ENCODE data around the gene TEX47.

The TEX47 gene

DNA sequence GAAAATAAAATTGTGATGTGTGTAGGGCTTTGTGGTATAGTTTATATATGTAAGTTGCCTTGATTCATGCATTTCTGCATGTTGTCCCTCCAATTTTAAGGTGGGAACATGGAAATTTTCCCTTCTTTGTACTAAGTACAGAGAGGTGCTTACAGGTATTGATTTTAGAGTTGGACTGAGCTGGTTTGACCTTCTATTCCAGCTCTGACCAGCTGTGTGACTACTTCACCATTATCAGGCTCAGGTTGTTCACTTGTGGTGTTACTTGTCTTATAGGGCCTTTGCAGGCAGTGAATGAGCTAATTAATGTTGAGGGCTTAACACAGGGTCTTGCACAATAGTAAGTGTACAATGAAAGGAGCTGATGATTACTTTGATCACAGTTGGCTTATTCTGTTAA lies 19.7 kb downstream of the TEX47 start:
- Histone ChIP-seq H3K18ac (ENCODE audit: low read length) (no peak overlapping the region), H3K23ac (ENCODE audit: low read length) (no peak overlapping the region), H3K27me3 (ENCODE audit: insufficient read depth, low read length, poor library complexity) (no peaks in the 10 kb centered on the region), H3K4me2 (ENCODE audit: low read length) (no peak overlapping the region), H2BK5ac (ENCODE audit: low read length) (no peak overlapping the region), H3K9ac (ENCODE audit: low read length) (no peak overlapping the region), H3K79me2 (ENCODE audit: control insufficient read depth, insufficient read depth, low read length) (no peaks in the 10 kb centered on the region), H2BK15ac (replicated peaks; ENCODE audit: low read depth) (no peak overlapping the region), H3K56ac (ENCODE audit: low read length) (no peak overlapping the region), H4K8ac (ENCODE audit: low read depth, low read length) (no peak overlapping the region), H3K27ac (ENCODE audit: low read depth, low read length) (no peak overlapping the region), H4K5ac (ENCODE audit: low read length) (no peak overlapping the region), H3K4ac (ENCODE audit: low read depth, low read length) (no peak overlapping the region), H3K79me1 (ENCODE audit: low read length) (no peaks in the 10 kb centered on the region), H2BK120ac (ENCODE audit: low read depth, low read length) (no peak overlapping the region), H3K4me3 (ENCODE audit: low read length) (no peak overlapping the region), H3K36me3 (ENCODE audit: control insufficient read depth, insufficient read depth, low read length) (no peaks in the 10 kb centered on the region), H3K4me1 (ENCODE audit: control insufficient read depth, low read depth, low read length) (no peaks in the 10 kb centered on the region), H2AK5ac (ENCODE audit: low read length) (no peak overlapping the region)
- DNase-seq: no peak

DNA sequence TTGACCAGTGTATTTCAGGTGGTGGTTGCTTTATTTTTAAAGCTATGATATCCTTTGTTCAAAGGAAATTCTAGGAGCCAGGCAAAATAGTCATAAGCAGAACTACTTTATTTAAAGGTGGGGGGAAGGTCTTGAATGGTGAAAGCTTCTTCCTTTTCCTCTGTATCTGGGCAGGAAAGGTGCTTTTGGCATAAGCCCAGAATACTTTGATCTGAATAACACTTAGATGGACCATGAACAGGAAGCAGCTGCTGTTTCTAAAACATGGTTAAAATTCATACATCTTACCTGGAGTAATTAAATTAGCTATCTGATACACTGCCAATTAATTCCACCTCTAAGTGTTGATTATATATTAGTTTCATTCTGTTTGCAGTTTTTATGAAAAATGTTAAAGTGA lies 22.8 kb downstream of the TEX47 start:
- Histone ChIP-seq H3K4ac (ENCODE audit: low read depth, low read length) (no peak overlapping the region), H3K9ac (ENCODE audit: low read length) (no peak overlapping the region), H4K5ac (ENCODE audit: low read length) (no peak overlapping the region), H3K4me3 (ENCODE audit: low read length) (no peak overlapping the region), H4K8ac (ENCODE audit: low read depth, low read length) (no peak overlapping the region), H3K79me1 (ENCODE audit: low read length) (no peaks in the 10 kb centered on the region), H3K4me1 (ENCODE audit: control insufficient read depth, low read depth, low read length) (no peaks in the 10 kb centered on the region), H2BK15ac (replicated peaks; ENCODE audit: low read depth) (no peak overlapping the region), H3K23ac (ENCODE audit: low read length) (no peak overlapping the region), H3K36me3 (ENCODE audit: control insufficient read depth, insufficient read depth, low read length) (no peaks in the 10 kb centered on the region), H3K27ac (ENCODE audit: low read depth, low read length) (no peak overlapping the region), H2AK5ac (ENCODE audit: low read length) (no peak overlapping the region), H3K56ac (ENCODE audit: low read length) (no peak overlapping the region), H3K79me2 (ENCODE audit: control insufficient read depth, insufficient read depth, low read length) (no peaks in the 10 kb centered on the region), H3K4me2 (ENCODE audit: low read length) (no peak overlapping the region), H2BK120ac (ENCODE audit: low read depth, low read length) (no peak overlapping the region), H3K27me3 (ENCODE audit: insufficient read depth, low read length, poor library complexity) (no peaks in the 10 kb centered on the region), H2BK5ac (ENCODE audit: low read length) (no peak overlapping the region), H3K18ac (ENCODE audit: low read length) (no peak overlapping the region)
- DNase-seq: no peak

DNA sequence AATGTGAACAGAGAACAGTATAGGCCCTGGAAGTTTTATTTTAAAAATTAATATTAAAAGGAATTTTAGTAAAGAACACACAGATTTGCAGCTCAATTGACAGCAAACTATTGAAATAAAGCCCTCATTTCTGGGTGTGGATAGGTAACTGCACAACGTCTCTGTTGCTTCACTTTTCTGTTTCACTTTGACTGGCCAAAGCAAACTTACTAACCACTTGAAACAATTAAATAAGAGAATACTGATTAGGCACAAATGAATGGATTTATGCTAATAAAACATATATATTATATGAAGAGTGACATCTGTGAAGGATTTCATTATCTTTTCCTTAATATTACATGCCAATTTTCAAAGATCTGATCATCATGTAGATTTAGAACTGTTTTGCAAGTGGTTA lies 24.1 kb downstream of the TEX47 start:
- no peak overlapping the region for H4K5ac ChIP-seq (ENCODE audit: low read length)
- no peak overlapping the region for H3K4ac ChIP-seq (ENCODE audit: low read depth, low read length)
- H3K79me1 ChIP-seq (ENCODE audit: low read length): no peaks in the 10 kb centered on the region
- no peak overlapping the region for H2BK15ac ChIP-seq (replicated peaks; ENCODE audit: low read depth)
- no peak overlapping the region for H3K4me2 ChIP-seq (ENCODE audit: low read length)
- WGBS (ENCODE audit: extremely low coverage, insufficient coverage, low lambda C conversion rate): no CpG with 5 or more reads among the region's 1 CpG
- H2BK120ac ChIP-seq (ENCODE audit: low read depth, low read length): no peak overlapping the region
- H3K56ac ChIP-seq (ENCODE audit: low read length): no peak overlapping the region
- no peak overlapping the region for H3K23ac ChIP-seq (ENCODE audit: low read length)
- no peaks in the 10 kb centered on the region for H3K4me1 ChIP-seq (ENCODE audit: control insufficient read depth, low read depth, low read length)
- H3K27ac ChIP-seq (ENCODE audit: low read depth, low read length): no peak overlapping the region
- no peak overlapping the region for H4K8ac ChIP-seq (ENCODE audit: low read depth, low read length)
- H2BK5ac ChIP-seq (ENCODE audit: low read length): no peak overlapping the region
- no peaks in the 10 kb centered on the region for H3K79me2 ChIP-seq (ENCODE audit: control insufficient read depth, insufficient read depth, low read length)
- no peak overlapping the region for H3K4me3 ChIP-seq (ENCODE audit: low read length)
- H3K18ac ChIP-seq (ENCODE audit: low read length): no peak overlapping the region
- no peaks in the 10 kb centered on the region for H3K27me3 ChIP-seq (ENCODE audit: insufficient read depth, low read length, poor library complexity)
- H3K9ac ChIP-seq (ENCODE audit: low read length): no peak overlapping the region
- H2AK5ac ChIP-seq (ENCODE audit: low read length): no peak overlapping the region
- H3K36me3 ChIP-seq (ENCODE audit: control insufficient read depth, insufficient read depth, low read length): no peaks in the 10 kb centered on the region
- no peak for DNase-seq

DNA sequence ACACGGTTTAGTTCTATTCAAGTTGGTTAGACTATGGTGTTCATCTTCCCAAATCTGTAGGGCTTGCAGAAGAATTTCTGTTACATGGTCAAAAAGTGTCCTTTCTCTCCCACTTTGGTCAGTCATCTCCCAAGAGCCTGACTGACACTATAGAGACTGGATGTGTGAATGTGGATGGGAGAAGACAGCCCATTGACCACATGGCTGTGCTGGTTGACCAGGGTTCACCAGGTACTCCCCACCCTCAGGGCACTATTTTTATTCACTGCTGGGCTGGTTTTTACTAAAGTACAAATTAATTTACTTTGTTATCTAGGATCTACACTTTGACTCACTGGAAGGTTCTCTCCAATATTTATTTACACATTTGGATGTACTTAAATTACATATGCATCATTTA lies 33.8 kb downstream of the TEX47 start:
- WGBS (ENCODE audit: extremely low coverage, insufficient coverage, low lambda C conversion rate): no CpG with 5 or more reads among the region's 1 CpG
- Histone ChIP-seq H4K8ac (ENCODE audit: low read depth, low read length) (no peak overlapping the region), H3K18ac (ENCODE audit: low read length) (no peak overlapping the region), H3K36me3 (ENCODE audit: control insufficient read depth, insufficient read depth, low read length) (no peaks in the 10 kb centered on the region), H3K27me3 (ENCODE audit: insufficient read depth, low read length, poor library complexity) (peaks cover 4% of the 10 kb centered on the region), H3K27ac (ENCODE audit: low read depth, low read length) (no peak overlapping the region), H2BK120ac (ENCODE audit: low read depth, low read length) (no peak overlapping the region), H3K4me1 (ENCODE audit: control insufficient read depth, low read depth, low read length) (no peaks in the 10 kb centered on the region), H3K23ac (ENCODE audit: low read length) (no peak overlapping the region), H2BK5ac (ENCODE audit: low read length) (no peak overlapping the region), H4K5ac (ENCODE audit: low read length) (no peak overlapping the region), H3K79me1 (ENCODE audit: low read length) (no peaks in the 10 kb centered on the region), H3K4me2 (ENCODE audit: low read length) (no peak overlapping the region), H3K9ac (ENCODE audit: low read length) (no peak overlapping the region), H2BK15ac (replicated peaks; ENCODE audit: low read depth) (no peak overlapping the region), H3K4me3 (ENCODE audit: low read length) (no peak overlapping the region), H3K56ac (ENCODE audit: low read length) (no peak overlapping the region), H3K79me2 (ENCODE audit: control insufficient read depth, insufficient read depth, low read length) (no peaks in the 10 kb centered on the region), H3K4ac (ENCODE audit: low read depth, low read length) (no peak overlapping the region), H2AK5ac (ENCODE audit: low read length) (no peak overlapping the region)
- DNase-seq: peak; percentile 11

DNA sequence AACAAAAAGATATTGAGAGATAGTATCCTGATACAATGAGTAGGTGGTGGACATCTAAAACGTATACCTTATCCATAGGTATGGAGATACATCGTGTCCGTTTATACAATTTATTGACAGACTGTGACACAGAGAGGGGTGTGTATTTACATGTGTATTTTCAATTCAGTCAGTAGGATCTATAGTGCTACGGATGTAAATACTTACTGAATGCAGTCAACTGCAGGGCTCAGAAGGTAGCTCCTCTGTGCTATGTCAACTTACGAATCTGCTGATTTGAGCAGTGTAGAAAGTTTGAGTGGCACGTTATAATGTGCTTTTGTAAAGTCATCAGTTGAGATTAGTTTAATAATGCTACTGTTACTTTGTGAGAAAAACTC lies 35.4 kb downstream of the TEX47 start:
- Histone ChIP-seq H4K8ac (ENCODE audit: low read depth, low read length) (no peak overlapping the region), H3K27me3 (ENCODE audit: insufficient read depth, low read length, poor library complexity) (peaks cover 4% of the 10 kb centered on the region), H2AK5ac (ENCODE audit: low read length) (no peak overlapping the region), H4K5ac (ENCODE audit: low read length) (no peak overlapping the region), H3K18ac (ENCODE audit: low read length) (no peak overlapping the region), H3K4me3 (ENCODE audit: low read length) (no peak overlapping the region), H3K4me2 (ENCODE audit: low read length) (no peak overlapping the region), H3K27ac (ENCODE audit: low read depth, low read length) (no peak overlapping the region), H3K56ac (ENCODE audit: low read length) (no peak overlapping the region), H3K36me3 (ENCODE audit: control insufficient read depth, insufficient read depth, low read length) (no peaks in the 10 kb centered on the region), H3K79me1 (ENCODE audit: low read length) (no peaks in the 10 kb centered on the region), H3K79me2 (ENCODE audit: control insufficient read depth, insufficient read depth, low read length) (no peaks in the 10 kb centered on the region), H3K23ac (ENCODE audit: low read length) (no peak overlapping the region), H3K4ac (ENCODE audit: low read depth, low read length) (no peak overlapping the region), H2BK5ac (ENCODE audit: low read length) (no peak overlapping the region), H3K9ac (ENCODE audit: low read length) (no peak overlapping the region), H2BK15ac (replicated peaks; ENCODE audit: low read depth) (no peak overlapping the region), H2BK120ac (ENCODE audit: low read depth, low read length) (no peak overlapping the region), H3K4me1 (ENCODE audit: control insufficient read depth, low read depth, low read length) (no peaks in the 10 kb centered on the region)
- no CpG with 5 or more reads among the region's 6 CpGs for WGBS (ENCODE audit: extremely low coverage, insufficient coverage, low lambda C conversion rate)
- DNase-seq: peak; percentile 1

DNA sequence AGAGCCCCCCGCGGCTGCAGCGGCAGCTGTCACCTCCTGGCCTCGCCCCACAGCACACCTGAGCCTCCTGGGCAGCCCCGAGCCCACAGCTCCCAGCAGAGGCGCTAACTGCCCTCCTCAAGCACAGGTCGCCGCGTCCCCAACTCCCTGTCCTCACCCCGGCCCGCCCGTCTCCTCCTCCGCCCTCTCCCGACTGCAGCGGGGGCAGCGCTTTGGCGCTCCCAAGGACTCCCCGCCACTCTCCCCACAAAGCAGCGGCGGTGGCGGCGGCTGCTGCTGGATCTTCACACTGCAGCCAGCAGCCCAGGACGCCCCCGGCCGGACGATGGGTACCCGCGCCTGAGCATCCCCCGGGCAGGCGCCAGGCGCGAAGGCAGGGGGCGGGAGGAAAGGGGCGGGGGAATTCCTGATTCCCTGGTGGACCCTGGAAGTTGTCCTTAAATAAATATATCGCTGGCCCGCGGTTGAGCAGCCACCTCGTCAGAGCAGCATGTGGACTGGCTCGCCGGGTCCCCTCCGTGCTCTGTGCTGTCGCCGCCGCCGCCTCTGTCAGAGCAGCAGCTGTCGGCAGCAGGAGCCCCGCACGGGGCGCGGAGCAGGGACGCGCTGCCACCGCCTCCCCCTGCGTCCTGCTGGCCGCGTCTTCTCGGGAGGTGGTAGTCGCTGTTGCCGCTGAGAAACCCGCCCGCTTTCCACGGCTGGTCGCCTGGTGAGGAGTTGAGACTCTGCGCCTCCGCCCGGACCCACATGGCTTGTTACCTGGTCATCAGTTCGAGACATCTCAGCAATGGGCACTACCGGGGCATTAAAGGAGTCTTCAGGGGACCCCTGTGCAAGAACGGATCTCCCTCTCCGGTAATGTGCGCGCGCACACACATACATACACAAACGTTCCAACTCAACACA lies 36.1 kb downstream of the TEX47 start, which contains the start of gene ZNF804B:
TSS of gene ZNF804B (plus strand) at position 471 of the 906 bp plus-strand sequence. CDS start at position 748, 277 bp downstream.
- Histone ChIP-seq H2AK5ac (ENCODE audit: low read length) (no peak within 1 kb of the TSS), H3K36me3 (ENCODE audit: control insufficient read depth, insufficient read depth, low read length) (no peaks in the 10 kb centered on the region), H3K4me3 (ENCODE audit: low read length) (no peak within 1 kb of the TSS), H3K27ac (ENCODE audit: low read depth, low read length) (no peak within 1 kb of the TSS), H3K9ac (ENCODE audit: low read length) (peak within 1 kb of the TSS; percentile 10), H4K8ac (ENCODE audit: low read depth, low read length) (no peak within 1 kb of the TSS), H3K4me1 (ENCODE audit: control insufficient read depth, low read depth, low read length) (no peaks in the 10 kb centered on the region), H2BK15ac (replicated peaks; ENCODE audit: low read depth) (no peak within 1 kb of the TSS), H3K4ac (ENCODE audit: low read depth, low read length) (no peak within 1 kb of the TSS), H3K4me2 (ENCODE audit: low read length) (peak within 1 kb of the TSS; percentile 24), H3K79me1 (ENCODE audit: low read length) (no peaks in the 10 kb centered on the region), H3K79me2 (ENCODE audit: control insufficient read depth, insufficient read depth, low read length) (no peaks in the 10 kb centered on the region), H2BK120ac (ENCODE audit: low read depth, low read length) (no peak within 1 kb of the TSS), H3K18ac (ENCODE audit: low read length) (no peak within 1 kb of the TSS), H3K27me3 (ENCODE audit: insufficient read depth, low read length, poor library complexity) (peaks cover 4% of the 10 kb centered on the region), H3K56ac (ENCODE audit: low read length) (peak within 1 kb of the TSS; percentile 30), H3K23ac (ENCODE audit: low read length) (no peak within 1 kb of the TSS), H2BK5ac (ENCODE audit: low read length) (no peak within 1 kb of the TSS), H4K5ac (ENCODE audit: low read length) (no peak within 1 kb of the TSS)
- peak; percentile 74 for DNase-seq
- WGBS (ENCODE audit: extremely low coverage, insufficient coverage, low lambda C conversion rate): no CpG with 5 or more reads among the region's 74 CpGs

Data from mesendoderm (in vitro differentiated cells).